SHP77 treated with DMSO at 0.1 percent for 48 hours (cell line): ENCODE measurements around the gene STRAP.

Source experiments
- DNase-seq: peaks from one replicate; lab custom pipeline; 2025; lab: John Stamatoyannopoulos, UW

STRAP gene

GRCh38 chr12:15882118-15882971 is at the start of gene STRAP:
Gene STRAP (plus strand): TSS chr12:15882387. CDS start chr12:15882708, 321 bp downstream.
- DNase-seq, result peak; percentile 70

- DNase-seq, result no peak
These were observed 47.6 kb upstream of the STRAP start for GRCh38 chr12:15834575-15834974.

- DNase-seq, result no peak
These were observed 44.9 kb upstream of the STRAP start for GRCh38 chr12:15837141-15837790.

- no peak for DNase-seq
These were observed 43.1 kb upstream of the STRAP start for GRCh38 chr12:15839041-15839440.

GRCh38 chr12:15839682-15840081 is 42.5 kb upstream of the STRAP start:
- DNase-seq, result no peak

GRCh38 chr12:15842108-15842507 is 40.1 kb upstream of the STRAP start:
- DNase-seq, result no peak

- DNase-seq, result no peak
These were observed 35.3 kb upstream of the STRAP start for GRCh38 chr12:15846887-15847286.

- DNase-seq, result no peak
These were observed 33.6 kb upstream of the STRAP start for GRCh38 chr12:15848606-15849005.

- no peak for DNase-seq
These were observed 31.1 kb upstream of the STRAP start for GRCh38 chr12:15851045-15851620.

GRCh38 chr12:15851919-15852318 is 30.3 kb upstream of the STRAP start:
- DNase-seq, result no peak

GRCh38 chr12:15852383-15852782 is 29.8 kb upstream of the STRAP start:
- no peak for DNase-seq

GRCh38 chr12:15853877-15854276 is 28.3 kb upstream of the STRAP start:
- no peak for DNase-seq

GRCh38 chr12:15854916-15855315 is 27.3 kb upstream of the STRAP start:
- no peak for DNase-seq

- DNase-seq, result no peak
These were observed 26.5 kb upstream of the STRAP start for GRCh38 chr12:15855646-15856045.

GRCh38 chr12:15856097-15856982 is 25.8 kb upstream of the STRAP start:
- no peak for DNase-seq

- DNase-seq, result no peak
These were observed 23.8 kb upstream of the STRAP start for GRCh38 chr12:15858353-15858752.

- DNase-seq, result no peak
These were observed 23.1 kb upstream of the STRAP start for GRCh38 chr12:15859116-15859515.

GRCh38 chr12:15861404-15861803 is 20.8 kb upstream of the STRAP start:
- DNase-seq, result no peak

- DNase-seq, result no peak
These were observed 19.3 kb upstream of the STRAP start for GRCh38 chr12:15862840-15863239.

GRCh38 chr12:15863372-15863771 is 18.8 kb upstream of the STRAP start:
- no peak for DNase-seq

- DNase-seq, result no peak
These were observed 18.2 kb upstream of the STRAP start for GRCh38 chr12:15863984-15864383.

GRCh38 chr12:15868186-15868585 is 14.0 kb upstream of the STRAP start:
- DNase-seq, result no peak
